AG09319 (cell line): ENCODE data around the gene OR6A2.

Source experiments
- DNase-seq: peaks from one replicate; pipeline ENCODE4 v3.0.0-alpha.2; 2010; ENCODE audit warnings: low read depth; ENCODE audit errors: extremely low read depth
- CTCF ChIP-seq: IDR thresholded peaks from 2 replicates; pipeline ENCODE4 v1.5.1; 2011; ENCODE audit warnings: low read depth, mild to moderate bottlenecking, inconsistent platforms, low read length, moderate library complexity

Gene OR6A2

DNA sequence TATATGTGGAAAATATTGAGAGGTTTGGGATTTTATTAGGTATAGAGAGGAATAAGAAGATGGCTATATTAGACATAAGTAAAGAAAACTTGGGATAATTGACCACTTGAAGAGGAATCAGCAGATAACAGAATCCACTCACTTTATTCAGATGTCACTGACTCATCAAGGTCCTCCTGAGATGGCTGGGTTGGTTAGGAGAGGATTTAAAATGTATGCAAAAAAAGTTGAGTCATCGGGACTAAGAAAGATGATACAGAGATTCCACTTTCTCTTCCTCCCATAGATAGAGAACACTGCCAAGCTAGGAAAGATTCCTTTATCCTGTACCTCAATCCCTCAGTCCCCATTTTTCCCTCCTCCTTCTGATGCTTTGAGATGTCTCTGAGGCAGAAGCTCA, at the start of gene OR6A2:
TSS of gene OR6A2 (minus strand) at position 288 of the 400 bp plus-strand sequence. CDS start 3,981 bp downstream, outside the sequence.
- TF ChIP-seq CTCF, result no peak
- DNase-seq, result no peak

- no peak for DNase-seq
- TF ChIP-seq CTCF, result no peak
Observed at GRCh38 chr11:6845383-6845782, 45.9 kb upstream of the OR6A2 start, which contains the start of gene OR10A5. OR10A5 (plus strand) TSS chr11:6845683; CDS start chr11:6845683, 0 bp downstream.

DNA sequence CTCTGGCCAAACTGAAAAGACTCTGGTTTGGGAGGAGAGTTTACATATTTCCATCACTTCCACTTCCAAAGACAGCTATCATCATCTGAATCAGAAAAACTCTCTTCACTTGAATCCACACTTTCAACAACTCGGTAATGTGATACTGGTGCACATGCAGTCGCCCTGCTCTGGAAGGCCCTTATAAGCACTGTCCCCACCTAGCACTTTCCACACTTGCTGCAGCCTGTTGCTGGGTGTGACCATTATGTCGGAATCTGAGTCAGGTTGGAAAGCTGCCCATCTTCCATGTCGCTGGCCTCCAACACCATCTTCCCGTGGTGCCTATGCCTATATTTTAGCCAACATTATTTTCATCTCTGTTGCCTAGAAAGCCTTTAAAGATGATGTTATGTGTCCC, 44.9 kb upstream of the OR6A2 start:
- DNase-seq, result no peak
- no peak for TF ChIP-seq CTCF

DNA sequence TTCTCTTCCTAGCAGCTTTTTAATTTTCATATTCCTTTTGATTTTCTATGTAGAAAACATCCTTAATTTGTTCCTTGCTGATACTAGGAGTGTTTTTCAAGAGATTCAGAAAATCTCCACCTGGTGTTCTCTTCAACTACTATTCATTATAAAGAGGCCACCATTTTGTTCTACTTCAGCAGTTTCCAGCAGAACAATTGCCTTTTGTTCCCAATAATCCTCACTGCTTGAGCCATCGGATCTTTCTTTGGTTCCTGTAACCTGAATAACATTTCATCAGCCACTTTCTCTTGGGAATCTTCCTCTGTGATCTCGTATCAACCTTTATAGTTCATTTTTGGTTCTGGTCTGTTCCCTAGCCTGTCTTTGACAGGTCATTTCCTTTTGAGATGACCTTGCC, 44.2 kb upstream of the OR6A2 start:
- no peak for TF ChIP-seq CTCF
- no peak for DNase-seq

- no peak for DNase-seq
- no peak for TF ChIP-seq CTCF
Observed at GRCh38 chr11:6841694-6842093, 42.2 kb upstream of the OR6A2 start.

GRCh38 chr11:6834021-6834420, 34.5 kb upstream of the OR6A2 start:
- no peak for TF ChIP-seq CTCF

DNA sequence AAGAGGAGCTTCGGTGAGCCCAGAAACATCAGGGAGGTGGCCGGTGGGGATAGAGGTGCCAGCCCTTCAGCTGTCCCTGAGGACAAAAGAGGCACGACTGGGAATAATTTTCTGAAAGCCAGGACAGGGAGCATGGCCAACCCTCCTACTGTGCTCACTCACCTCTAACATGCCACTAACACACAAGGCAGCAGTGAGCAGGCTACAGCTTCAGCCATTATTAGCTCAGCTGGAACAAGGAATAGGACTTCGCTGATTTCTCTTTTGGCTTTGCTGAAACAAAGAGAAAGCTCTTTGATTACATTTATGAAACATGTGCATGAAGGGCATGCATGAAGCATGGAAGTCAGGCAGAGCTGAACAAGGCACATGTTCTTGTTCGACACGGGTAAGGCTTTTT, 33.9 kb upstream of the OR6A2 start:
- no peak for DNase-seq
- TF ChIP-seq CTCF, result no peak

More at GRCh38 chr11:6834021-6834420, 34.5 kb upstream of the OR6A2 start:
- no peak for DNase-seq
